Heart right ventricle (tissue), 16 donors: ENCODE results near the gene SV2B. TPM values are rescaled to one million over a fixed set of nuclear protein-coding genes. Genes with fewer than 3 reads are reported as not detected.

Experiments used
- ATAC-seq, 8 donors: fragments of 200-7000 bp; cut with Tn5 transposase; one replicate each; pipeline ENCODE4 v1.9.1; 2020; ENCODE audit warnings: mild to moderate bottlenecking in 8 of 8, moderate library complexity in 8 of 8, moderate number of reproducible peaks in 1 of 8
- DNase-seq, 2 donors: peaks; one replicate each; pipeline ENCODE4 v3.0.0-alpha.2; 2020
- H3K27ac ChIP-seq, 10 donors: fragments of 200-600 bp; sonication (generic) in 2 of 10; one replicate each; pipeline versions ENCODE4 v1.5.0 to v1.8.0; 2020 to 2022; ENCODE audit warnings: mild to moderate bottlenecking in 3 of 10
- H3K27me3 ChIP-seq, 7 donors: fragments of 200-600 bp; one replicate each; pipeline ENCODE4 v1.8.0; 2021 to 2022; ENCODE audit warnings: mild to moderate bottlenecking in 2 of 7
- H3K36me3 ChIP-seq, 9 donors: fragments of 200-600 bp; sonication (generic) in 1 of 9; one replicate each; pipeline versions ENCODE4 v1.5.0 to v1.8.0; 2020 to 2022; ENCODE audit warnings: mild to moderate bottlenecking in 2 of 9
- H3K4me1 ChIP-seq, 9 donors: fragments of 200-600 bp; sonication (generic) in 1 of 9; one replicate each; pipeline versions ENCODE4 v1.5.0 to v1.8.0; 2020 to 2022; ENCODE audit warnings: mild to moderate bottlenecking in 4 of 9
- H3K4me3 ChIP-seq, 10 donors: fragments of 200-600 bp; sonication (generic) in 2 of 10; one replicate each; pipeline versions ENCODE4 v1.5.0 to v1.8.0; 2020 to 2022; ENCODE audit warnings: mild to moderate bottlenecking in 7 of 10, moderate library complexity in 2 of 10
- H3K9me3 ChIP-seq, 11 donors: fragments of 200-600 bp in 10 of 11; sonication (generic) in 2 of 11; one replicate each; pipeline versions ENCODE4 v1.5.0 to v1.8.0; 2013 to 2022; ENCODE audit warnings: mild to moderate bottlenecking in 2 of 11, control low read depth in 1 of 11, moderate library complexity in 1 of 11
- WGBS, 2 donors: extraction: QIAGEN DNeasy Blood & Tissue Kit; methylation state at CpG; one replicate each; pipeline ENCODE4 v1.1.7; 2013; ENCODE audit warnings: inconsistent platforms in 1 of 2; 5-methylcytosine and 5-hydroxymethylcytosine counted together
- intact Hi-C, 10 donors: fragments of 100-400 bp; cut with DNase I; formaldehyde crosslinking; loops; one replicate each; pipeline versions ENCODE4 v1.11.1 to v1.14.2; 2022
- polyA plus RNA-seq, 2 donors: library from polyadenylated mRNA; stranded (reverse); fragments of 200-250 nt; gene quantifications; one replicate each; pipeline ENCODE4 v1.2.3, GENCODE V29; 2013
- total RNA-seq, 10 donors: library from RNA; stranded (reverse); fragmentation: NEBNext Ultra II Directional in 3 of 10; extraction: Animal tissue kit (Norgen Biotek cat#: 25700) in 3 of 10; gene quantifications; one replicate each; pipeline versions ENCODE4 v1.2.1 to v1.2.4, GENCODE V29; 2021 to 2023
- TF ChIP-seq, protein P1 (sequence below), 9 donors: fragments of 200-600 bp; sonication (generic) in 2 of 9; IDR thresholded peaks; one replicate each; pipeline versions ENCODE4 v1.5.0 to v1.8.0; 2021 to 2022; ENCODE audit warnings: antibody characterized with exemption in 9 of 9, mild to moderate bottlenecking in 5 of 9, moderate library complexity in 1 of 9
- donor health status: Arrhythmogenic right ventricular cardiomyopathy.
- donor health status: ischemic (EF 13 %, LVEDD 7.1; RV severe dilation, severe dysfunction).
- donor health status: healthy with polysubstance abuse.
- donor health status: DM: no; HTN: yes; CAD: no.
- donor health status: DM: no; HTN: no; CAD: no.
- donor health status: ischemic (EF 25% LVEDD 6.9; RV normal size, moderate dysfunction).
- donor health status: ischemic (EF 25% LVEDD 5.7; RV mildly dilated, moderate dysfunction).
- donor health status: healthy.
- donor health status: DM: yes; HTN: yes; CAD: no.
- donor health status: Ischemic cardiomyopathy.
- donor health status: ischemic (EF 35%, LVEDD 5.7; RV mildly dilated, moderate dysfunction).
- donor health status: nonischemic (EF 11% LVEDD 7.7; RV severe dilation, severe dysfunction).
- donor health status: DM: yes; HTN: yes; CAD: no.
- donor health status: PGD.
- donor health status: ischemic (EF 29% LVEDD 5.4; RV normal size, mild dysfunction).
- donor health status: nonischemic (EF 23%, LVEDD 6.1; RV moderate dilation, normal function).

The SV2B gene
- total and polyA plus RNA-seq, 12 donors: 0.29 to 15.7 (median 1.5) TPM

DNA sequence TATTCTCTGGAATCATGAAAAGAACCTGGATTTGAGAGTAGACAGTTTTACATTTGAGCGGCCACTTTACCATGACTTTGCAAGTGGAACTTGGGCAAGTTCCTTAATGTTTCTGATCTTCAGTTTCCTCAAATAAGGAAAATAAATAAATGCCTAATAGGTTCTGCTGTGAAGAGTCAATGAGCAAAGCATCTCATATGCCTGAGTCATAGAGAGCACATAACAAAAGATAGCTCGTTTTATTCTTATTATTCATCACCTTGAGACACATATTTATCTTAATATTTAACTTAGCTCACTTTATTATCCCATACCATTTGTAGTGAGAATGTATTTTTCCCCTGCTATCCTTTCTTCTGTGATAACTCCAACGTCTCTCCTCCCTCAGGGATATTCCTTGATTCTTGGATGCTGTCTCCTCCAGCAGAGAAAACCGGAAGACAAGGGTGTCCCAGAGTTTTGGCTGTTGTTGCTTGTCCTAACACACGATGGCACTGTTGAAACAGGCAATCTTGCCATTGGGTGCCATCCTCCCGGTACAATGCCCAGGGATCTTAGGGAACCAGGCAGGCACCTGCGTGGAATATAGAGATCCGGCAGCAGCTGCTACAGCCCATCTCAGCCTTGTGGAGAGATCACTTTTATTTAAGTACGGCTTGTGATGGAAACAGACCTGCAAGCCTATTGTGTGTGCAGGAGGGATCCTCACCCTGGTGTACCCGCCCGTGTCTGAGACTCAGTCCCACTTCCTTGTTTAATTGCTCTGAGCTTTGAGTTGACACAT lies 44.3 kb upstream of the SV2B start:
- intact Hi-C loops: loop anchor here (1.0 to 10.0 kb wide), 10 partner anchors 79 to 217 kb away; no protein-coding TSS in a partner anchor
- no peak overlapping the region for H3K27ac ChIP-seq
- peaks cover 0 to 59% (median 25%) of the 10 kb centered on the region in 7 donors for H3K27me3 ChIP-seq
- DNase-seq (peak; percentile 15 to 54), ATAC-seq (peak; percentile 65 to 90 (median 75))
- 26 to 29% methylated on average over 11 of the region's 11 CpGs for WGBS, 2 donors
- H3K9me3 ChIP-seq: no peaks in the 10 kb centered on the region
- H3K36me3 ChIP-seq: no peaks in the 10 kb centered on the region
- no peak overlapping the region for H3K4me3 ChIP-seq
- TF ChIP-seq, protein P1, sequence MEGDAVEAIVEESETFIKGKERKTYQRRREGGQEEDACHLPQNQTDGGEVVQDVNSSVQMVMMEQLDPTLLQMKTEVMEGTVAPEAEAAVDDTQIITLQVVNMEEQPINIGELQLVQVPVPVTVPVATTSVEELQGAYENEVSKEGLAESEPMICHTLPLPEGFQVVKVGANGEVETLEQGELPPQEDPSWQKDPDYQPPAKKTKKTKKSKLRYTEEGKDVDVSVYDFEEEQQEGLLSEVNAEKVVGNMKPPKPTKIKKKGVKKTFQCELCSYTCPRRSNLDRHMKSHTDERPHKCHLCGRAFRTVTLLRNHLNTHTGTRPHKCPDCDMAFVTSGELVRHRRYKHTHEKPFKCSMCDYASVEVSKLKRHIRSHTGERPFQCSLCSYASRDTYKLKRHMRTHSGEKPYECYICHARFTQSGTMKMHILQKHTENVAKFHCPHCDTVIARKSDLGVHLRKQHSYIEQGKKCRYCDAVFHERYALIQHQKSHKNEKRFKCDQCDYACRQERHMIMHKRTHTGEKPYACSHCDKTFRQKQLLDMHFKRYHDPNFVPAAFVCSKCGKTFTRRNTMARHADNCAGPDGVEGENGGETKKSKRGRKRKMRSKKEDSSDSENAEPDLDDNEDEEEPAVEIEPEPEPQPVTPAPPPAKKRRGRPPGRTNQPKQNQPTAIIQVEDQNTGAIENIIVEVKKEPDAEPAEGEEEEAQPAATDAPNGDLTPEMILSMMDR (IDR thresholded peaks at IDR 0.05): peak; percentile 53 to 88 (median 77)
- H3K4me1 ChIP-seq: peaks cover 0 to 6% (median 0%) of the 10 kb centered on the region in 9 donors

DNA sequence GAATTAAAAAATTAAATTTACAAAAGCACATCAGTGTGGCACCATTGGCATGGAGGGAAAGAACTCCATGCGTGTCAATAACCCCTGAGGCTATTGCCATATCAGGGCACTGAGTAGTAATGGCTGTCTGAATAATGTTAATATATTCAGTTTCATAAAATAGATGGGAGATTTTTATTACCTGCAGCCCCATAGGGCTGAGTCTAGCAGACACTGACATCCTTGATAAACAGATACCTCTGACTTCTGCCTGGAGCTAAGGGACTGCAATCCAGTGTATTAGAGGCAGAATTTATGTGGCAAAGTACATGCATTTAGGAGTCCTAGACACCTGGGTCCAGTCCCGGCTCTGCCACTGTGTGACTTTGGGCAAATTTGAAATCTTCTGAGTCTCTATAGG lies 38.8 kb upstream of the SV2B start:
- peaks cover 0 to under 1% (median 0%) of the 10 kb centered on the region in 9 donors for H3K4me1 ChIP-seq
- H3K27ac ChIP-seq: no peak overlapping the region
- no peak for ATAC-seq
- WGBS, 2 donors: 87 to 90% methylated on average over 2 of the region's 2 CpGs
- H3K27me3 ChIP-seq: peaks cover 0 to 35% (median 10%) of the 10 kb centered on the region in 7 donors
- H3K9me3 ChIP-seq: peaks cover 0 to 6% (median 0%) of the 10 kb centered on the region in 11 donors
- DNase-seq: no peak
- no peak overlapping the region for H3K4me3 ChIP-seq
- TF ChIP-seq, protein P1 (IDR thresholded peaks at IDR 0.05): no peak
- no peaks in the 10 kb centered on the region for H3K36me3 ChIP-seq
- intact Hi-C loops: loop anchor here in 1 of 10 donors (10.0 kb wide), 1 partner anchor 84 kb away; no protein-coding TSS in a partner anchor

DNA sequence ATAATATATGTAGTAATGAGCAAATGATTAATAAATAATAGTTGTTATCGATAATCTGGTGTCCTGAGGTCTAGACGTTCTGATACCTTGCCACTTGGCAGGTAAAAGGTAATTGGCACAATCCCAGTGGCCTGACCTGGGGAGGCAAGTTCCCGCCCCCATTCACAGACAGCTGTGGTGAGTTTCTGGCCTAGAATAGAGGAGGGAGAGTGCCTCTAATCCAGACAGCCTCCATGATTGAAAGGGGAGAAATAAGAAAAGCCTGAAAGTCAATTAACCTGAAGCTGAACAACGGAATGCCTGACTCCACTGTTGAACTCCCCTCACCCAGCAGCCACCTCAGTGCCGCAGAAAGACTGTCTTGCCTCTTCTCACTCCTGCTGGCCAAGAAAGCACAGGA lies 38.1 kb upstream of the SV2B start:
- peaks cover 0 to 6% (median 0%) of the 10 kb centered on the region in 11 donors for H3K9me3 ChIP-seq
- DNase-seq: no peak
- WGBS, 2 donors: 83% methylated on average over 5 of the region's 5 CpGs
- H3K27ac ChIP-seq: no peak overlapping the region
- TF ChIP-seq, protein P1 (IDR thresholded peaks at IDR 0.05): no peak
- intact Hi-C loops: loop anchor here in 1 of 10 donors (10.0 kb wide), 1 partner anchor 83 kb away; no protein-coding TSS in a partner anchor
- H3K27me3 ChIP-seq: peaks cover 0 to 30% (median 6%) of the 10 kb centered on the region in 7 donors
- H3K36me3 ChIP-seq: no peaks in the 10 kb centered on the region
- H3K4me3 ChIP-seq: no peak overlapping the region
- no peak for ATAC-seq
- no peaks in the 10 kb centered on the region for H3K4me1 ChIP-seq

DNA sequence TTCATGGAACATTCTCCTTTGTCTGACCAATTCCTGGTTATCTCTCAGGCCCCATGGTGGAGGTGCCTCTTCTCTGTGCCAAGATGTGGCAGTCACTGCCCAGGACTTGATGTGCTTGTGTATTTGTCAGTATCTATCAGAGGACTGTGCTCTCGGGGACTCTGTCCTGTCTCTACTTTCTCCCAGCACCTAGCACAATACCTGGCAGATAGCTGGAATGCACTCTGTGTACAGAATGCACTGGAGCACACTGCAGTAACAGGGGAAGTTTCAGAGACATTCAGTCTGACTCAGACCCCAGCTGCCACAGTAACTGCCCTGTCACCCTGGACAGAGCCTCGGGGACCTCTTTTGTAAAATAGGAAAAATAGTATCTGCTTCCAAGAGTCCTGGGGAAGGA lies 34.6 kb upstream of the SV2B start:
- no peak overlapping the region for H3K27ac ChIP-seq
- intact Hi-C loops: loop anchor here in 1 of 10 donors (10.0 kb wide), 1 partner anchor 79 kb away; no protein-coding TSS in a partner anchor
- ATAC-seq: peak in 4 of 8 donors; percentile 64 to 95 (median 91)

More for the DNA sequence above, 34.6 kb upstream of the SV2B start:
- no peak for DNase-seq
- WGBS, 2 donors: 64 to 69% methylated on average over 2 of the region's 2 CpGs
- TF ChIP-seq, protein P1 (IDR thresholded peaks at IDR 0.05): no peak
- Histone ChIP-seq H3K9me3 (peaks cover 0 to 6% (median 0%) of the 10 kb centered on the region in 11 donors), H3K4me3 (no peak overlapping the region), H3K27me3 (peaks cover 0 to 19% (median 6%) of the 10 kb centered on the region in 7 donors), H3K4me1 (no peaks in the 10 kb centered on the region), H3K36me3 (no peaks in the 10 kb centered on the region)
